Sigmoid colon (tissue), 4 donors: ENCODE measurements around the gene EPHA2.

ENCODE experiments used
- CTCF ChIP-seq, 4 experiments: fragments of 450-650 bp in 3 of 4; fragments of 200-600 bp in 1 of 4; IDR thresholded peaks; one replicate each; pipeline ENCODE4 v1.5.1; 2016 to 2019; ENCODE audit warnings: antibody characterized with exemption in 4 of 4, mild to moderate bottlenecking in 3 of 4, moderate library complexity in 2 of 4
- EP300 ChIP-seq, 4 donors: sonication (generic); formaldehyde crosslinking; IDR thresholded peaks; one replicate each; pipeline ENCODE4 v1.6.1; 2017; ENCODE audit warnings: antibody characterized with exemption in 4 of 4
- POLR2A ChIP-seq, 2 donors: fragments of 450-650 bp; IDR thresholded peaks; one replicate each; pipeline ENCODE4 v1.6.1; 2016; ENCODE audit warnings: antibody characterized with exemption in 2 of 2, mild to moderate bottlenecking in 2 of 2, moderate library complexity in 2 of 2
- POLR2AphosphoS5 ChIP-seq, 4 donors: sonication (generic); formaldehyde crosslinking; IDR thresholded peaks; one replicate each; pipeline ENCODE4 v1.6.1; 2017; ENCODE audit warnings: antibody characterized with exemption in 4 of 4

- TF ChIP-seq CTCF (IDR thresholded peaks at IDR 0.05) (no peak), POLR2AphosphoS5 (IDR thresholded peaks at IDR 0.05) (no peak), POLR2A (IDR thresholded peaks at IDR 0.05) (no peak), EP300 (IDR thresholded peaks at IDR 0.05) (no peak)
Measured at GRCh38 chr1:16189003-16189402, 33.1 kb upstream of the EPHA2 start.
